Type B pancreatic cell (in vitro differentiated cells): ENCODE measurements around the gene CRK. TPM values are rescaled to one million over a fixed set of nuclear protein-coding genes. Genes with fewer than 3 reads are reported as not detected.

Source experiments
- DNase-seq: peaks from one replicate; pipeline ENCODE4 v3.0.0; 2021; ENCODE audit warnings: mixed read lengths; ENCODE audit not compliant: unreplicated experiment; ENCODE audit errors: extremely low spot score
- H3K27ac Mint-ChIP-seq: 2 replicates; pipeline ENCODE4 v1.8.0; 2021; ENCODE audit warnings: mild to moderate bottlenecking, mixed read lengths
- H3K27me3 Mint-ChIP-seq: 2 replicates; pipeline ENCODE4 v1.8.0; 2021; ENCODE audit warnings: mixed read lengths
- H3K36me3 Mint-ChIP-seq: 2 replicates; pipeline ENCODE4 v1.8.0; 2021; ENCODE audit warnings: mixed read lengths
- H3K4me1 Mint-ChIP-seq: one replicate; pipeline ENCODE4 v1.8.0; 2021; ENCODE audit warnings: mixed read lengths; ENCODE audit not compliant: unreplicated experiment
- H3K4me3 Mint-ChIP-seq: 2 replicates; pipeline ENCODE4 v1.8.0; 2021; ENCODE audit warnings: mild to moderate bottlenecking, mixed read lengths
- H3K9me3 Mint-ChIP-seq: 2 replicates; pipeline ENCODE4 v1.8.0; 2021; ENCODE audit warnings: mixed read lengths
- total RNA-seq: library from RNA; stranded (reverse); gene quantifications from 2 replicates; pipeline ENCODE4 v1.2.1, GENCODE V29; 2021; ENCODE audit warnings: low replicate concordance
- TF ChIP-seq, protein P1 (sequence below): fragments of 200-600 bp; sonication (generic); conservative IDR thresholded peaks from 2 replicates; pipeline ENCODE4 v1.5.0; 2021; ENCODE audit warnings: antibody characterized with exemption, mild to moderate bottlenecking

CRK gene
- total RNA-seq, 1 donor from 2014 or later = 49.5 TPM

- Mint-ChIP-seq H3K36me3 (peaks cover 10% of the 10 kb centered on the region), H3K27ac (no peak overlapping the region), H3K27me3 (no peaks in the 10 kb centered on the region), H3K4me3 (no peak overlapping the region), H3K4me1 (peaks cover 5% of the 10 kb centered on the region), H3K9me3 (no peaks in the 10 kb centered on the region)
- no peak for DNase-seq
- TF ChIP-seq, protein P1, sequence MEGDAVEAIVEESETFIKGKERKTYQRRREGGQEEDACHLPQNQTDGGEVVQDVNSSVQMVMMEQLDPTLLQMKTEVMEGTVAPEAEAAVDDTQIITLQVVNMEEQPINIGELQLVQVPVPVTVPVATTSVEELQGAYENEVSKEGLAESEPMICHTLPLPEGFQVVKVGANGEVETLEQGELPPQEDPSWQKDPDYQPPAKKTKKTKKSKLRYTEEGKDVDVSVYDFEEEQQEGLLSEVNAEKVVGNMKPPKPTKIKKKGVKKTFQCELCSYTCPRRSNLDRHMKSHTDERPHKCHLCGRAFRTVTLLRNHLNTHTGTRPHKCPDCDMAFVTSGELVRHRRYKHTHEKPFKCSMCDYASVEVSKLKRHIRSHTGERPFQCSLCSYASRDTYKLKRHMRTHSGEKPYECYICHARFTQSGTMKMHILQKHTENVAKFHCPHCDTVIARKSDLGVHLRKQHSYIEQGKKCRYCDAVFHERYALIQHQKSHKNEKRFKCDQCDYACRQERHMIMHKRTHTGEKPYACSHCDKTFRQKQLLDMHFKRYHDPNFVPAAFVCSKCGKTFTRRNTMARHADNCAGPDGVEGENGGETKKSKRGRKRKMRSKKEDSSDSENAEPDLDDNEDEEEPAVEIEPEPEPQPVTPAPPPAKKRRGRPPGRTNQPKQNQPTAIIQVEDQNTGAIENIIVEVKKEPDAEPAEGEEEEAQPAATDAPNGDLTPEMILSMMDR = no peak
Measured at GRCh38 chr17:1473170-1473569, 17.1 kb upstream of the CRK start.

DNA sequence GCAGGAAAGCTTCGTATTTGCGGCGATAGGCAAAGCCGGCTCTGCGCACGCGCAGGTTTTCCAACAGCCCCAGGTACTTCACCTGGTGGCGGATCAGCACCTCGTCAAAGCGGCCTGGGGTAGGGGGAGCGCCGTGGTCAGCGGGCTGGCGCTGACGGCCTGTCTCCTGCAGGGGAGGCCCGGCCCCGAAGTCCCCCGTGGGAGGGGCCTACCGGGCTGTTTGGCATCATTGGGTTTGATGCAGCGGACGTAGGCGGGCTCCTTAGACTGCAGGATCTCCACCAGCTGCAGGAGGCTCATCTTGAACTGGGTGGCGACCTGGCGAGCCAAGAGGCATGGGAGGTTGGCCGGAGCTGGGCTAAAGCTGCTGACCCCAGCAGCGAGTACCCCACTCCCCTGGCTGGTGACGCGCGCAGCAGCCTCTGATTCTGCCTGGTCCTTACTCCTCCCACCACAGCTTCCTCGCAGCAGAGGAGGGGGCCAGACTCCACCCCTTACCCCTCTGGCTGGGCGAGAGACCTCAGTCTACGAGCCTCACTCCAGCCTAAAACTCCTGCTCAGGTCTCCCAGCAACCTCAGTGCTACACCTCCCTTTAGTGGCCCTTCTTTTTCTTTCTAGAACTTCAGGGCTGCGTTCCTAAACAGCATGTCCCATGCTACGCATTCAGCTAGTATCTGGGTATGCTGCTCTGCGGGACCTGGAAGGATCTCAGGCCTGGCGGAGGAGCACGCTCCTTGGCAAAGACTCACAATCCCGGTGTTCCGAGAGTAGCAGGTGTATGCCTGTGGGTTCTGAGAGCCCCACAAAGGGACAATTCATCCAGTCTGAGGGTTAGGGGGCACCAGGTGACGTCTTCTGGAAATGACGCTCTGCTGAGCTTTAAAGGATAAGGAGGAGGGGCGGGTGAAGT lies 16.1 kb upstream of the CRK start:
- Mint-ChIP-seq H3K4me3 (no peak overlapping the region), H3K4me1 (peaks cover 8% of the 10 kb centered on the region), H3K27me3 (no peaks in the 10 kb centered on the region), H3K27ac (no peak overlapping the region), H3K9me3 (no peaks in the 10 kb centered on the region), H3K36me3 (peaks cover 13% of the 10 kb centered on the region)
- no peak for DNase-seq
- TF ChIP-seq, protein P1 = no peak

DNA sequence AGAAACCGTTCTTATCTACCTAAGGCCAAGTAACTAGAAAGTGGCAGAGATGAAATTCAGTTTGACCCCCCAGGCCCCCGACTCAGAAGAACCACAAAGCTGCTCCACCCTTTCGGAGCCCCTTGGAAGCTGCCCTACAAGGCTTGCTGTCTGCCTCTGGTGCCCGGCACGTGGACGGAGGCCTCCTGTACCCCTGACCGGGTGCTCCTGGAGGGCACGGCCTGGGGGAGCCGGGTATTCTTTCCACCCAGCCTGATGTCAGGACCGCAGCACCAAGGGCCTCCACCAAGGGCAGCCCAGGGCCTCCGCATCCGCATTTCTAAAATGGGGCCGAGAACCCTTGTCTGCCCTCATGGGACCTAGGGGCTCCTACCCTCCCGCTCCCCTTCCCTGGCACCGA lies 15.5 kb upstream of the CRK start:
- Mint-ChIP-seq H3K9me3 (no peaks in the 10 kb centered on the region), H3K4me3 (no peak overlapping the region), H3K27me3 (no peaks in the 10 kb centered on the region), H3K4me1 (peaks cover 8% of the 10 kb centered on the region), H3K36me3 (peaks cover 13% of the 10 kb centered on the region), H3K27ac (no peak overlapping the region)
- TF ChIP-seq, protein P1 = no peak
- DNase-seq = no peak

GRCh38 chr17:1470755-1471462 lies 14.9 kb upstream of the CRK start:
- no peaks in the 10 kb centered on the region for H3K9me3 Mint-ChIP-seq
- no peak overlapping the region for H3K27ac Mint-ChIP-seq

GRCh38 chr17:1470071-1470754 lies 14.2 kb upstream of the CRK start:
- Mint-ChIP-seq H3K4me3 (no peak overlapping the region), H3K27ac (no peak overlapping the region), H3K9me3 (no peaks in the 10 kb centered on the region), H3K36me3 (peaks cover 13% of the 10 kb centered on the region), H3K27me3 (no peaks in the 10 kb centered on the region), H3K4me1 (peaks cover 8% of the 10 kb centered on the region)
- TF ChIP-seq, protein P1 = no peak
- DNase-seq = no peak

More at GRCh38 chr17:1470755-1471462, 14.9 kb upstream of the CRK start:
- H3K4me1 Mint-ChIP-seq = peaks cover 8% of the 10 kb centered on the region
- TF ChIP-seq, protein P1 = no peak
- no peak for DNase-seq
- peaks cover 13% of the 10 kb centered on the region for H3K36me3 Mint-ChIP-seq
- H3K4me3 Mint-ChIP-seq = no peak overlapping the region
- no peaks in the 10 kb centered on the region for H3K27me3 Mint-ChIP-seq
